GM18858 (cell line): Measurements from ENCODE around the gene TMEM39A.

Source experiments
- ATAC-seq: cut with Tn5 transposase; IDR thresholded peaks from one replicate; pipeline ENCODE4 v1.9.1; 2021; ENCODE audit not compliant: unreplicated experiment

The TMEM39A gene

GRCh38 chr3:119457246-119457645, 6.2 kb downstream of the TMEM39A start:
- no peak for ATAC-seq

GRCh38 chr3:119456469-119456868, 6.9 kb downstream of the TMEM39A start:
- no peak for ATAC-seq

- ATAC-seq: no peak
Observed at GRCh38 chr3:119453822-119454221, 9.6 kb downstream of the TMEM39A start.

GRCh38 chr3:119444590-119444989, 18.8 kb downstream of the TMEM39A start:
- ATAC-seq: no peak

GRCh38 chr3:119443179-119443578, 20.2 kb downstream of the TMEM39A start:
- no peak for ATAC-seq

- ATAC-seq: no peak
Observed at GRCh38 chr3:119437691-119438258, 25.6 kb downstream of the TMEM39A start.

GRCh38 chr3:119436977-119437376, 26.4 kb downstream of the TMEM39A start:
- no peak for ATAC-seq

- no peak for ATAC-seq
Observed at GRCh38 chr3:119434703-119435102, 28.7 kb downstream of the TMEM39A start.

GRCh38 chr3:119433613-119434325, 29.6 kb downstream of the TMEM39A start:
- no peak for ATAC-seq

GRCh38 chr3:119428538-119428937, 34.9 kb downstream of the TMEM39A start:
- no peak for ATAC-seq

- ATAC-seq: no peak
Observed at GRCh38 chr3:119427669-119428068, 35.7 kb downstream of the TMEM39A start.

- ATAC-seq: no peak
Observed at GRCh38 chr3:119420196-119420595, 43.2 kb downstream of the TMEM39A start.

GRCh38 chr3:119418641-119419040, 44.8 kb downstream of the TMEM39A start:
- ATAC-seq: no peak

GRCh38 chr3:119417771-119418512, 45.5 kb downstream of the TMEM39A start:
- no peak for ATAC-seq

GRCh38 chr3:119416873-119417272, 46.5 kb downstream of the TMEM39A start:
- ATAC-seq: no peak

- ATAC-seq: no peak
Observed at GRCh38 chr3:119413603-119414280, 49.7 kb downstream of the TMEM39A start.

GRCh38 chr3:119409844-119410243, 53.6 kb downstream of the TMEM39A start:
- no peak for ATAC-seq

GRCh38 chr3:119408243-119408950, 55.0 kb downstream of the TMEM39A start:
- ATAC-seq: peak; percentile 59

GRCh38 chr3:119405315-119405714, 58.1 kb downstream of the TMEM39A start:
- no peak for ATAC-seq

GRCh38 chr3:119403201-119403600, 60.2 kb downstream of the TMEM39A start:
- ATAC-seq: no peak

GRCh38 chr3:119402791-119403190, 60.6 kb downstream of the TMEM39A start:
- ATAC-seq: no peak
